SK-N-SH (cell line): ENCODE data around the gene DNPH1. TPM values are rescaled to one million over a fixed set of nuclear protein-coding genes. Genes with fewer than 3 reads are reported as not detected.

ENCODE experiments used
- CTCF ChIA-PET: fragments of 300-600, 350-600 bp; formaldehyde crosslinking; extraction: SDS; loops from one replicate; lab custom pipeline; 2021; lab: Yijun Ruan, JAX
- POLR2A ChIA-PET: fragments of 350-600 bp; sonication (Branson Sonifier 250); formaldehyde crosslinking; extraction: SDS; loops from one replicate; lab custom pipeline; 2020; ENCODE audit warnings: antibody characterized with exemption, inconsistent platforms; lab: Yijun Ruan, JAX
- DNase-seq: peaks from one replicate; pipeline ENCODE4 v3.0.0; 2012
- H2AFZ ChIP-seq: fragments of 200-600 bp; sonication (generic); 2 replicates; pipeline ENCODE4 v1.8.1; 2016; ENCODE audit warnings: antibody characterized with exemption, mild to moderate bottlenecking, low read depth
- H3F3A ChIP-seq: fragments of 200-600 bp; sonication (generic); replicated peaks from 2 replicates; pipeline ENCODE3; 2016; ENCODE audit warnings: antibody characterized with exemption, mild to moderate bottlenecking; ENCODE audit not compliant: insufficient read depth
- H3K27ac ChIP-seq, 2 experiments: fragments of 200-500 bp in 1 of 2; fragments of 200-600 bp in 1 of 2; sonication (Bioruptor generic) in 1 of 2; sonication (generic), shearing (Covaris generic) in 1 of 2; 2 replicates each; pipeline versions ENCODE4 v1.5.1 to v1.6.1; 2014 to 2016; ENCODE audit warnings: low read depth in 2 of 2, inconsistent platforms in 1 of 2, low read length in 1 of 2, mild to moderate bottlenecking in 1 of 2, mixed read lengths in 1 of 2
- H3K27me3 ChIP-seq: fragments of 200-600 bp; sonication (generic), shearing (Covaris generic); 2 replicates; pipeline ENCODE4 v1.6.1; 2016; ENCODE audit warnings: mixed run types; ENCODE audit not compliant: insufficient read depth
- H3K36me3 ChIP-seq, 2 experiments: fragments of 200-500 bp in 1 of 2; fragments of 200-600 bp in 1 of 2; sonication (Bioruptor generic) in 1 of 2; sonication (generic) in 1 of 2; replicated peaks in 1 of 2; 2 replicates each; pipeline versions ENCODE3 to v1.5.1; 2014 to 2016; ENCODE audit warnings: low read length in 1 of 2, mild to moderate bottlenecking in 1 of 2; ENCODE audit not compliant: insufficient read depth in 2 of 2, control insufficient read depth in 1 of 2
- H3K4me1 ChIP-seq, 2 experiments: fragments of 200-500 bp in 1 of 2; fragments of 200-600 bp in 1 of 2; sonication (Bioruptor generic) in 1 of 2; sonication (generic), shearing (Covaris generic) in 1 of 2; 2 replicates each; pipeline versions ENCODE4 v1.5.1 to v1.6.1; 2014 to 2016; ENCODE audit warnings: low read depth in 1 of 2, low read length in 1 of 2, mixed run types in 1 of 2; ENCODE audit not compliant: insufficient read depth in 2 of 2, control insufficient read depth in 1 of 2
- H3K4me2 ChIP-seq: fragments of 200-600 bp; sonication (generic), shearing (Covaris generic); 2 replicates; pipeline ENCODE4 v1.6.1; 2017; ENCODE audit warnings: mixed run types
- H3K4me3 ChIP-seq, 2 experiments: fragments of 200-500 bp in 1 of 2; fragments of 200-600 bp in 1 of 2; sonication (Bioruptor generic) in 1 of 2; sonication (generic), shearing (Covaris generic) in 1 of 2; 2 replicates each; pipeline versions ENCODE4 v1.5.1 to v1.8.1; 2014 to 2016; ENCODE audit warnings: low read depth in 2 of 2, inconsistent platforms in 1 of 2, low read length in 1 of 2, mild to moderate bottlenecking in 1 of 2, mixed read lengths in 1 of 2, moderate library complexity in 1 of 2
- H3K79me2 ChIP-seq: fragments of 200-600 bp; sonication (generic); 2 replicates; pipeline ENCODE4 v1.8.1; 2017; ENCODE audit warnings: mild to moderate bottlenecking; ENCODE audit not compliant: insufficient read depth
- H3K9ac ChIP-seq: fragments of 200-600 bp; sonication (generic); 2 replicates; pipeline ENCODE4 v1.6.1; 2017; ENCODE audit warnings: mixed run types
- H3K9me2 ChIP-seq: fragments of 200-600 bp; sonication (generic); 2 replicates; pipeline ENCODE4 v1.6.1; 2017; ENCODE audit warnings: mixed run types
- H3K9me3 ChIP-seq: fragments of 200-600 bp; sonication (generic); 2 replicates; pipeline ENCODE4 v1.6.1; 2017; ENCODE audit warnings: mixed run types, mild to moderate bottlenecking, moderate library complexity
- H4K20me1 ChIP-seq: fragments of 200-600 bp; sonication (generic); 2 replicates; pipeline ENCODE4 v1.6.1; 2017; ENCODE audit warnings: mild to moderate bottlenecking, mixed run types; ENCODE audit not compliant: insufficient read depth
- CHD2 ChIP-seq: fragments of 150-350 bp; IDR thresholded peaks from 2 replicates; pipeline ENCODE4 v1.6.1; 2018; ENCODE audit warnings: low read length; ENCODE audit not compliant: partially characterized antibody
- CTCF ChIP-seq: fragments of 200-600 bp; sonication (generic); IDR thresholded peaks from 2 replicates; pipeline ENCODE4 v1.6.1; 2017; ENCODE audit warnings: antibody characterized with exemption, mild to moderate bottlenecking, moderate library complexity
- ELF1 ChIP-seq: IDR thresholded peaks from 2 replicates; pipeline ENCODE4 v1.4.0; 2012
- EP300 ChIP-seq, 2 experiments: IDR thresholded peaks; 2 replicates each; pipeline versions ENCODE4 v1.4.0 to v1.6.1; 2012; ENCODE audit warnings: borderline replicate concordance in 1 of 2, low read depth in 1 of 2, low read length in 1 of 2
- FOXJ3 ChIP-seq: sonication (generic); formaldehyde crosslinking; IDR thresholded peaks from 2 replicates; pipeline ENCODE4 v1.5.1; 2020; ENCODE audit warnings: mild to moderate bottlenecking, missing genetic modification reagents
- GABPA ChIP-seq: IDR thresholded peaks from 2 replicates; pipeline ENCODE4 v1.4.0; 2012; ENCODE audit warnings: low read depth, mild to moderate bottlenecking
- JUND ChIP-seq: IDR thresholded peaks from 2 replicates; pipeline ENCODE4 v1.4.0; 2012
- NFIC ChIP-seq: IDR thresholded peaks from 2 replicates; pipeline ENCODE4 v1.4.0; 2012; ENCODE audit warnings: borderline replicate concordance
- POLR2AphosphoS5 ChIP-seq: IDR thresholded peaks from 2 replicates; pipeline ENCODE4 v1.6.1; 2012; ENCODE audit warnings: low read depth, low read length
- RFX5 ChIP-seq: IDR thresholded peaks from 2 replicates; pipeline ENCODE4 v1.6.1; 2012; ENCODE audit warnings: mild to moderate bottlenecking, improper control_type of control experiment, low read length
- SMC3 ChIP-seq: IDR thresholded peaks from 2 replicates; pipeline ENCODE4 v1.6.1; 2012; ENCODE audit warnings: low read depth, low read length, improper control_type of control experiment
- TAF1 ChIP-seq: IDR thresholded peaks from 2 replicates; pipeline ENCODE4 v1.6.1; 2012; ENCODE audit warnings: low read depth, mild to moderate bottlenecking, low read length, moderate library complexity, borderline replicate concordance
- TCF12 ChIP-seq: IDR thresholded peaks from 2 replicates; pipeline ENCODE4 v1.4.0; 2012
- TEAD4 ChIP-seq: IDR thresholded peaks from 2 replicates; pipeline ENCODE4 v1.4.0; 2012; ENCODE audit warnings: mild to moderate bottlenecking, borderline replicate concordance; ENCODE audit not compliant: insufficient read depth
- YY1 ChIP-seq: IDR thresholded peaks from 2 replicates; pipeline ENCODE4 v1.4.0; 2012; ENCODE audit warnings: low read depth, mild to moderate bottlenecking
- WGBS: methylation state at CpG from one replicate; pipeline ENCODE4 v1.1.6; 2017; ENCODE audit warnings: low lambda C conversion rate; 5-methylcytosine and 5-hydroxymethylcytosine counted together
- polyA plus RNA-seq, 3 experiments: library from polyadenylated mRNA; depleted of rRNA; stranded (reverse); fragments of >200 nt; gene quantifications; 2 replicates each; pipeline ENCODE4 v1.2.3, GENCODE V29; 2012
- TF ChIP-seq, protein P1 (sequence below): IDR thresholded peaks from 2 replicates; pipeline ENCODE4 v1.4.0; 2012; ENCODE audit warnings: low read depth, borderline replicate concordance

DNPH1 gene
- polyA plus RNA-seq, 1 of the 3 experiments (the other 2 are of a cell fraction) = 287 TPM

GRCh38 chr6:43254138-43254817 is 25.0 kb upstream of the DNPH1 start:
- no peaks in the 10 kb centered on the region for H4K20me1 ChIP-seq
- no peak for TF ChIP-seq SMC3
- TF ChIP-seq GABPA = no peak
- TF ChIP-seq TAF1 = no peak
- no peak for TF ChIP-seq ELF1
- TF ChIP-seq, protein P1, sequence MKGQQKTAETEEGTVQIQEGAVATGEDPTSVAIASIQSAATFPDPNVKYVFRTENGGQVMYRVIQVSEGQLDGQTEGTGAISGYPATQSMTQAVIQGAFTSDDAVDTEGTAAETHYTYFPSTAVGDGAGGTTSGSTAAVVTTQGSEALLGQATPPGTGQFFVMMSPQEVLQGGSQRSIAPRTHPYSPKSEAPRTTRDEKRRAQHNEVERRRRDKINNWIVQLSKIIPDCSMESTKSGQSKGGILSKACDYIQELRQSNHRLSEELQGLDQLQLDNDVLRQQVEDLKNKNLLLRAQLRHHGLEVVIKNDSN = no peak
- TF ChIP-seq POLR2AphosphoS5 = no peak
- no peak for TF ChIP-seq CTCF
- TF ChIP-seq JUND = no peak
- TF ChIP-seq CHD2 = no peak
- no peak for TF ChIP-seq YY1
- TF ChIP-seq TEAD4 = no peak
- TF ChIP-seq, all 33 proteins: peak for 0
- Histone ChIP-seq H3K9me3 (no peaks in the 10 kb centered on the region), H3K79me2 (no peaks in the 10 kb centered on the region), H3K9me2 (no peaks in the 10 kb centered on the region), H3F3A (no peaks in the 10 kb centered on the region), H3K4me3 (no peak overlapping the region), H3K4me1 (no peaks in the 10 kb centered on the region), H3K4me2 (no peak overlapping the region), H3K36me3 (no peaks in the 10 kb centered on the region), H2AFZ (no peak overlapping the region), H3K27me3 (no peaks in the 10 kb centered on the region), H3K27ac (no peak overlapping the region), H3K9ac (no peak overlapping the region)
- DNase-seq = no peak
- 88% methylated on average over 15 of the region's 15 CpGs for WGBS
- ChIA-PET POLR2A (no interaction called here), CTCF (interaction anchor here (0.9 kb wide), 1 partner anchor 25 kb away, joined by 4 read pairs; the partner anchor contains the start of gene DNPH1)

DNA sequence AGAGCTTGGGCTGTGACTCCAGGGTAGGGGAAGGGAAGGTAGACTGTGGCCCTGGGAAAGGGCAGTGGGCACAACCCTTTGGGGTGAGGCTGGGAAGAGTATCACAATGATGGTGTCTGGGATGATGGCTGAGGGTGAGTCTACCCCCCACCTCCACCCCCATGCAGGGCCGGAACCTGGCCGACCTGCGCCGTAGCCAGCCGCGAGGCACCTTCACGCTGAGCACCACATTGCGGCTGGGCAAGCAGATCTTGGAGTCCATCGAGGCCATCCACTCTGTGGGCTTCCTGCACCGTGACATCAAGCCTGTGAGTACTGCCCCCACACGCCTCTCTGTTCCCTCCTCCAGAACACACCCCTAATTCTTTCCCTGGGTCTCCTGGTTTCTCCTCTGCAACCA is 24.1 kb upstream of the DNPH1 start:
- ChIA-PET POLR2A (no interaction called here), CTCF (interaction anchor here (2.9 kb wide), 1 partner anchor 24 kb away, joined by 15 read pairs; the partner anchor contains the start of gene DNPH1)
- no peak overlapping the region for H3K4me2 ChIP-seq
- H3K36me3 ChIP-seq = no peaks in the 10 kb centered on the region
- H3K4me3 ChIP-seq = no peak overlapping the region
- 94% methylated on average over 4 of the region's 11 CpGs for WGBS
- no peak overlapping the region for H3K9ac ChIP-seq
- no peak overlapping the region for H3K27ac ChIP-seq
- H4K20me1 ChIP-seq = no peaks in the 10 kb centered on the region
- H3K9me2 ChIP-seq = no peaks in the 10 kb centered on the region
- H3K9me3 ChIP-seq = no peaks in the 10 kb centered on the region
- DNase-seq = no peak
- H3K79me2 ChIP-seq = no peaks in the 10 kb centered on the region
- no peaks in the 10 kb centered on the region for H3K4me1 ChIP-seq
- H3K27me3 ChIP-seq = no peaks in the 10 kb centered on the region
- no peaks in the 10 kb centered on the region for H3F3A ChIP-seq
- TF ChIP-seq, protein P1 = no peak
- TF ChIP-seq CTCF = no peak
- no peak for TF ChIP-seq TCF12
- TF ChIP-seq EP300 (IDR thresholded peaks at IDR 0.05; ENCODE audit: borderline replicate concordance in 1 of 2, low read depth in 1 of 2, low read length in 1 of 2) = no peak
- TF ChIP-seq TAF1 = no peak
- TF ChIP-seq RFX5 = no peak
- no peak for TF ChIP-seq FOXJ3
- TF ChIP-seq NFIC = no peak
- no peak overlapping the region for H2AFZ ChIP-seq
